GM19468 (cell line): Measurements from ENCODE around the gene TMEM119.
A peak's percentile ranks its signal among the peaks of the same experiment; 100 is the strongest.
"Not testable (repeated sequence)": the region's sequence is repeated elsewhere in the genome, so short reads cannot be mapped to it uniquely, and the experiment has no call there.

Experiments used
- ATAC-seq: cut with Tn5 transposase; IDR thresholded peaks from one replicate; pipeline ENCODE4 v1.9.1; 2021; ENCODE audit warnings: mild to moderate bottlenecking, moderate library complexity, moderate number of reproducible peaks; ENCODE audit not compliant: unreplicated experiment; ENCODE audit errors: extremely low read depth

The TMEM119 gene

DNA sequence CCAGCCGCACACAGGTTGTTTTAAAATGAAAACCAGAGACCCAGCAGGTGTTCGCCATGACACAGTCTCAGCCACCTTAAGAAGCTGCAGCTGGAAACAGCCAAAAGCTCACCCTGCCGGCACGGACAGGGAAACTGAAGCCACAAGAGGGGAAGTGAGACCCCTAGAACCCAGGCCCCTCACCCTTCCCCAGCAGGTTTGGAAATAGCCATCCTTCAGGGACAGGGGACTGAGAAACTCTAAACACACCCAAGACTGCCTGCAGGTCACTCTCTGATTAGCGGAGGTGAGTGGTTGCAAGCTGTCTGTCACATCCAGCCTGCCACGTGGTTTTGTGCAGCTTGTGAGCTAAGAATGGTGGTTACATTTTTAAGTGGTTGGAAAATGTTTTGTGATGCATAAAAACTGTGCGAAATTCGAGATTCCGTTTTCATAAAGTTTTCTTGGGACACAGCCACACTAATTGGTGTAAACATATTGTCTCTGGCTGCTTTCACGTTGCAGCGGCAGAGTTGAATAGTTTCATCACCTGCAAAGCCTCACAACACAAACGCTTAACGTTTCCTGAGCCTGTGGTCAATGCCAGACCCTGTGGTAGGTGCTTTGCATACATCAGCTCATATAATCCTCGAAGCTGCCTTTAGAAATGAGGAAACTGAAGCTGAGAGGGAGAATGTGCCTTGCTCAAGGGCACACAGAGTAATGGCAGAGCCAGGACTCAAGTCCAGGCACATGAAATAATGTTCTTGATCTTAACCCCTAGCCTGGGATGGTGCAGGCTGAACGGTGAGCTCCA, 37.5 kb upstream of the TMEM119 start:
- ATAC-seq = peak; percentile 37

- ATAC-seq = no peak
These were observed 36.5 kb upstream of the TMEM119 start for GRCh38 chr12:108634341-108634751.

DNA sequence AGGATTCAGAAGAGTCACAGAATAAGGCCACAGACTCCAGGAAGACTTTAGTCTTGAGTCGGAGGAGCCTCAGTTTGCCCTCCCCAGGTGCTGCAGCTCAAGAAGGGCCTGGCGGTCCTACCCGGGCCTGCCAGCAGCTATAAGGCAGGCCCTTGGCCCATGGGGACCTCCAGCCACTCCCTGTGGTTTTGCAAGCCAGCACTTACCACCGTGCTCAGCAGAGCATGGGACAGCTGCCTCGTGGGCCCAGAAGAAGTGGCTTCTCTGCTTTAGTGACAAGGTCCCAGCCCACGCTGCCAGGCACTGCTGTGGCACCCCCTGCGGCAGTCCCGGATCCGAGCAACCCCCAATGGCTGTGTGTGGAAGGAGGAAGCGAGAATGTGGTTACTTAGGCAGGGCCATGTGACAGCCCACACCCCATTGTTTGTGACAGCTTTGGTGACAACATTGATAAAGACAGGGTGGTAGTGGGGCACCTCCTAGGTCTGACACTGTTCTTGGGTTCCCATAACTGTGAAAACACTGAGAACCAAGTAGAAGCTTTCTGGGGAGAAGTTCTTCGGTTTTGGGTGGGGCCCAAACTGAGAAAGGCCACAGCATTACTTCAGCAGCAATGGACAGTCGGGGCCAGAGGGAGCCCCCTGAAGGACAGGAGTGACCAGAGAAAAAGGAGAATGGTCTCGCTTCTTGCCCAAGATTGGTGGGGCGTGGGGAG, 35.8 kb upstream of the TMEM119 start, which contains the start of gene SELPLG:
Gene SELPLG (minus strand): TSS at position 361 of the 715 bp plus-strand sequence. CDS start 9,587 bp downstream, outside the sequence.
- peak; percentile 35 for ATAC-seq

DNA sequence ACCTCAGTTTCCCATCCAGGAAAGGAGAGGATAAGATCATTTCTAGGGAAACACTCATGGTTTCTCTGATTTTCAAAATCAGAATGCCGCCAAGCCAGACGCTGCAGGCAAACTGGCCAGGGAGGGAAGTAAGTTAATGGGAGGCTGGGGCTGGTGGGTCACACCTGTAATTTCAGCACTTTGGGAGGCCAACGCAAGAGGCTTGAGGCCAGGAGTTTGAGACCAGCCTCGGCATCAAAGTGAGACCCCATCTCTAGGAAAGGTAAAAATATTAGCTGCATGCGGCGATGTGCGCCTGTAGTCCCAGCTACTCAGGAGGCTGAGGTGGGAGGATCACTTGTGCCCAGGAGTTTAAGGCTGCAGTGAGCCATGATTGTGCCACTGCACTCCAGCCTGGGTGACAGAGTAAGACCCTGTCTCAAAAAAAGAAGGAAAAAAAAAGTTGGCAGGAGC, 35.2 kb upstream of the TMEM119 start:
- ATAC-seq = no peak

DNA sequence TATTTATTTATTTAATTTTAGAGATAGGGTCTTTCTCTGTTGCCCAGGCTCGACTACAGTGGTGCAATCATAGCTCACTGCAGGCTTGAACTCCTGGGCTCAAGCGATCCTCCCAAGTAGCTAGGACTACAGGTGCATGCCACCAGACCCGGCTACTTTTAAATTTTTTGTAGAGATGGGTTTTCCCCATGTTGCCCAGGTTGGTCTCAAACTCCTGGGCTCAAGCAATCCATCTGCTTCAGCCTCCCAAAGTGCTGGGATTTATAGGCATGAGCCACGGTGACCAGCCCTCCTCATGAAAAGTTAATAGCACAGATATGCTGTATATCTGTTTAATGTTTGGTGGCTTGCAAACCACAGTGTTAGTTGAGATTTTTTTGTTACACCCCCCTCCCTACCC, 33.4 kb upstream of the TMEM119 start:
- not testable (repeated sequence) for ATAC-seq

DNA sequence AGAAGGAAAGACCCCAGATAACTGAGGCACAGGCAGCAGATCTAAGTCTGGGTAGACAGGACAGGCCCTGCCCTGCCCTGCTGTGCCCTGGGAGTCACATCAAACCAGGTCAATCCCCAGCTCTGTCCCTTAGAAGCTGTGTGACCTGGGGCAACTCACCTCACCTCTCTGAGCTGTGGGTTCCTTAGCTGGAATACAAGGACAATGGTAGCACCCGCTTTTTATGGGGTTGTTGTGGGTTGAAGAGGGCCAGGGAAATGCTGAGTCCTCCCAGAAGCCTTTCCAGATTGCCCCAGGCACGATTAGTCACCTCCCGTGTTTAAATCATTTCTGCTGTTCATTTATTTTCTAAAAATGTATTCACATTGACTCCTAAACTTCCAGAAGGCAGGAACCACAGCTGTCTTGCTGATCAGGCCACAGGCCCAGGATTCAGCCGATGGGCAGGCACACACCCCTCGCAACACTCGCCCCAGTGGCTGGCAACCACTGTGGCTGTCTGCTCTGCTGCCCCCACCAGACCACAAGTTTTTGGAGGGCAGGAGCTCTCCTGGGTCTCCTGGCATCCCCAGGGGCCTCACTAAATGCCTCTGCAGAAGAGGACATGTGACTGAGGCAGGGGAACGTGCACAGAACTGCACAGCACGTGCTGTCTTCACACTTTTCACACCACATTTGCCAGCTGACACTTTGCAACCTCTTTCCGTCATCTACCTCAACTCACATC, 32.8 kb upstream of the TMEM119 start:
- no peak for ATAC-seq

DNA sequence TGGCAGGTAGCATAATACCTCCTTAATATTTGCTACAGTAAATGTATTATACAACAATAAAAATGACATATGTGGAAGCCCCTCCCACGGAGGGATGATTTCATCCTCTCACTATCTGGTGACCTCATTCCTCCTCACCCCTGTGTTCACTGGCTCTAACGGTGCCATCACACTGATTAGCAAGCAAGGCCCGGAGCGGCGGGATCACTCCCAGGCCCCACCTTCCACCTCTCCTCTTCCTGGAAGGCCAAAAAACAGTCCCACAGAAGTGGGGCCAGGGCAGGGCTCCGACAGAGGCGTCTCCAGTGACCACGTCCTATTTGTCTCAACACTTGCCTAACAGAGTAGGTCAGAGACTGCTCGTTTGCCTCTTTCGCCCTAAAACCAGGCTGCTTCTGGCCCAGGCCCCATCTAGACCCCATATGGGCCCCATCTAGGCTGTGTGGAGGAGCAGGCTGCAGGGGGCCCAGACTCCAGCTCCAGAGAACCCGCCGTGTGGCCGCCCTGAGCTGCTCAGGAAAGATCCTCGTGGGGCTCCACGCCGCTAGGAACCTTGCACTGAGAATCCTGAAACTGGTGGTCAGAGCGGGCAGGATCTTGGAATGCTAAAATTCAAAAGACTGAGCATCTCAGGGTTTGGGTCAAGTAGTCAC, 32.1 kb upstream of the TMEM119 start:
- ATAC-seq = no peak

- no peak for ATAC-seq
These were observed 31.3 kb upstream of the TMEM119 start for GRCh38 chr12:108629151-108629550.

DNA sequence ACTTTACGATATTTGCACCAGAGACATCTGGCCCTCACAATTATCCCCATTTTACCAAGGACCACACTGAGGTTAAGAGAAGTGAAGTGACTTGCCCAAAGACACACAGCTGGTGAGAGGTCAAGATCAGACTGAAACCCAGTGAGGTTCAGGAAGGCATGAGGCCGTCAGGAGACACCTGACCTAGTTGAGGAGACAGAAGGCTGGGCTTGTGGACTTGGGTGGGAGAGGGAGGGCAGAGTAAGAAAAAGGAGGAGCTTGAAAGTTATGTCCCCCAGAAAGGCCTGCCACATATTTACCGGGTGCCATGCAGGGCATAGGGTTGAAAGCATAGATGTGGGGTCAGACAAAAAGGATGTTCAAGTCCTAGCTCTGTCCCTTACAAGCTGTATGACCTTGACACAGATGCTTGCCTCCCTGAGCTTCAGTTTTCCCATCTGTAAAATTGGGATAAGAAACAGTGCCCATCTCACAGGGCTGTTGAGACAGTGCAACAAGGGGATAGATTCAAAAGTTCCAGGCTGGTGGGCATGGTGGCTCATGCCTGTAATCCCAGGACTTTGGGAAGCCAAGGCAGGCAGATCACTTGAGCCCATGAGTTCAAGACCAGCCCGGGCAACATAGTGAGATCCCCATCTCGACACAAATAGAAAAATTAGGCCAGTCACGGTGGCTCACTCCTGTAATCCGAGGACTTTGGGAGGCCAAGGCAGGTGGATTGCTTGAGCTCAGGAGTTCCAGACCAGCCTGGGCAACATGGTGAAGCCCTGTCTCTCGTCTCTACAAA, 29.4 kb upstream of the TMEM119 start:
- ATAC-seq = no peak

DNA sequence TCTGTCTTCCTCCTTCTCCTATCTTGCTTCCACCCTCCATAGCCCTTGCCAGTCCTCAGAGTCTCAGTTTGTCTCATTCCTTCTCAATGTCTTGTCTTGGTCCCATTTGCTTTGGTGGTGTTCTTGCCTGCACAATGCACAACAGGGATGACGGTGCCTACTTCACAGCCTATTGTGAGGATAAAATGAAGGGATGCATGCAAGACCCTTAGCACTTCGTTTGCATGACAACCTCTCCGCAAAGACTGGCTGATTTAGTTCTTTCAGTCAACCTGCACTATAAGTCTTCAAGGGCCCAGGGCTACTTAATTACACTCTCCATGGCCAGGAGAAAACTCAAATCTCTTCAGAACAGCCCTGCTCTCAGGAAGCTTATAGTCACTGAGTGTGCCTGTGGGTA, 27.3 kb upstream of the TMEM119 start:
- ATAC-seq = no peak

- ATAC-seq = no peak
These were observed 25.7 kb upstream of the TMEM119 start for GRCh38 chr12:108623577-108623976.

- no peak for ATAC-seq
These were observed 25.1 kb upstream of the TMEM119 start for GRCh38 chr12:108622921-108623514.

- ATAC-seq = no peak
These were observed 24.5 kb upstream of the TMEM119 start for GRCh38 chr12:108622421-108622820.

DNA sequence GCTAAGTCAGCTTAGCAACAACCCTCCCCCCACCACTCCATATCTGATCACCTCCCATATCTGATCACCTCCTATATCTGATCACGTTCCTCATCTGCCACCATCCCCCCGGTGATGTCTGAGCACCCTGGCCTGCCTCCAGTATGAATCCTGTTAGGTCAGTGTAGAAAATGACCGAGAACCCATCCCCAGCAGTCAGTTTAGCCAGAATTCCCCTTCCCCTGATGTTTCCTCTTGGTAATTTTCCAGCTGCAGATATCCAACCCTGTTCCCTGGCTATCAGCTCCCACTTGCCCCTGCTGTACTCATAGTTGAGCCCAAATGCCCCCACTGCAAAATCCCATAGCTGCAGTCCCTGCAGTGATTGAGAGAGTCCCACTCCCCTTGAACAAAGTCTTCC, 23.3 kb upstream of the TMEM119 start:
- ATAC-seq = no peak

DNA sequence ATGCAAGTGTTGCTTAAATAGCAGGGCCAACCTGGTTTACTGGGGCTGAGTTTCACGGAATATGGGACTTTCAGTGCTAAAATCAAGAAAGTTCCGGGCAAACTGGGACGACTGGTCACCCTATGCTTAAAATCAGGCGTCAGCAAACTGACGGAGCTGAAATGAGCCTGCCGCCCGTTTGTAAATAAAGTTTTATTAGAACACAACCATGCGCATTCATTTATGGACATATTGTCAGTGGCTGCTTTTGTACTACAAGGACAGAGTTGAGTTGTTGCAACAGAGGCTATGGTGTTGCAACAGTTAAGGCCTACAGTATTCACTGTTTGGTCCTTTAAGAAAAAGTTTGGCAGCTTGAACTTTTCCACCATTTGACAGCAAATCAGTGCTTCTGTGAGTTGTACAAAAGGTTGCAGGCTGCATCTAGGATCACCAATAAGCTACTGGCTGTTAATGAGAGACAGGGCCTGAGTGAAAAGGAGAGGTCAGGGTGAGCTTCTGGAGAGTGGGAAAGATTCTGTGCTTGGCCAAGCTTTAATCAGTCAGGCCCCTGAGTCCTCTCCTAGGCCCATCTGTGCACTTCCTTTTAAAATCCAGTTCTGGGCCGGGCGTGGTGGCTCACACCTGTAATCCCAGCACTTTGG, 22.5 kb upstream of the TMEM119 start:
- ATAC-seq = no peak

- no peak for ATAC-seq
These were observed 21.7 kb upstream of the TMEM119 start for GRCh38 chr12:108619369-108620160.

- ATAC-seq = not testable (repeated sequence)
These were observed 21.0 kb upstream of the TMEM119 start for GRCh38 chr12:108618953-108619274.
